ENCODE results near the gene GABRG3. TPM values are rescaled to one million over a fixed set of nuclear protein-coding genes. Genes with fewer than 3 reads are reported as not detected.

The GABRG3 gene
- total RNA-seq, 3 donors from 2014 or later (not counting 1 experiment from before 2014, with no cell fraction given) = not detected

Other genes with a start within 250 kb of the GABRG3 start
- not detected for gene GABRB3, start 198.1 kb upstream of the GABRG3 start, total RNA-seq
- gene GABRA5, start 104.1 kb upstream of the GABRG3 start, total RNA-seq = not detected